Suprapubic skin (tissue), 4 donors: ENCODE measurements around the gene ASIC5.
"Not testable (repeated sequence)": the region's sequence is repeated elsewhere in the genome, so short reads cannot be mapped to it uniquely, and the experiment has no call there.

ENCODE experiments used
- CTCF ChIP-seq, 2 donors: fragments of 200-600 bp in 1 of 2; fragments of 450-650 bp in 1 of 2; sonication (generic) in 1 of 2; IDR thresholded peaks; one replicate each; pipeline ENCODE4 v1.5.1; 2016 to 2019; ENCODE audit warnings: antibody characterized with exemption in 2 of 2, mild to moderate bottlenecking in 1 of 2, moderate library complexity in 1 of 2
- POLR2A ChIP-seq, 2 donors: fragments of 450-650 bp; IDR thresholded peaks; one replicate each; pipeline ENCODE4 v1.6.1; 2017; ENCODE audit warnings: antibody characterized with exemption in 2 of 2, mild to moderate bottlenecking in 2 of 2, moderate library complexity in 2 of 2
- POLR2AphosphoS5 ChIP-seq, 3 donors: sonication (generic); formaldehyde crosslinking; IDR thresholded peaks; one replicate each; pipeline ENCODE4 v1.6.1; 2017; ENCODE audit warnings: antibody characterized with exemption in 3 of 3

GRCh38 chr4:155797581-155797980 is 68.5 kb downstream of the ASIC5 start:
- not testable (repeated sequence) for TF ChIP-seq CTCF, POLR2AphosphoS5, POLR2A (IDR thresholded peaks at IDR 0.05)
